ENCODE data around the gene CCDC73. TPM values are rescaled to one million over a fixed set of nuclear protein-coding genes. Genes with fewer than 3 reads are reported as not detected.

The CCDC73 gene
- not detected for total RNA-seq

- Histone ChIP-seq H3K4me1 (no peaks in the 10 kb centered on the region), H3K9me3 (no peaks in the 10 kb centered on the region), H3K27ac (no peak within 1 kb of the TSS), H3K36me3 (no peaks in the 10 kb centered on the region), H3K27me3 (no peaks in the 10 kb centered on the region), H3K4me3 (no peak within 1 kb of the TSS)
- TF ChIP-seq, protein P1, sequence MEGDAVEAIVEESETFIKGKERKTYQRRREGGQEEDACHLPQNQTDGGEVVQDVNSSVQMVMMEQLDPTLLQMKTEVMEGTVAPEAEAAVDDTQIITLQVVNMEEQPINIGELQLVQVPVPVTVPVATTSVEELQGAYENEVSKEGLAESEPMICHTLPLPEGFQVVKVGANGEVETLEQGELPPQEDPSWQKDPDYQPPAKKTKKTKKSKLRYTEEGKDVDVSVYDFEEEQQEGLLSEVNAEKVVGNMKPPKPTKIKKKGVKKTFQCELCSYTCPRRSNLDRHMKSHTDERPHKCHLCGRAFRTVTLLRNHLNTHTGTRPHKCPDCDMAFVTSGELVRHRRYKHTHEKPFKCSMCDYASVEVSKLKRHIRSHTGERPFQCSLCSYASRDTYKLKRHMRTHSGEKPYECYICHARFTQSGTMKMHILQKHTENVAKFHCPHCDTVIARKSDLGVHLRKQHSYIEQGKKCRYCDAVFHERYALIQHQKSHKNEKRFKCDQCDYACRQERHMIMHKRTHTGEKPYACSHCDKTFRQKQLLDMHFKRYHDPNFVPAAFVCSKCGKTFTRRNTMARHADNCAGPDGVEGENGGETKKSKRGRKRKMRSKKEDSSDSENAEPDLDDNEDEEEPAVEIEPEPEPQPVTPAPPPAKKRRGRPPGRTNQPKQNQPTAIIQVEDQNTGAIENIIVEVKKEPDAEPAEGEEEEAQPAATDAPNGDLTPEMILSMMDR (IDR thresholded peaks at IDR 0.05): no peak
- intact Hi-C loops (cut with DNase I): loop anchor here (10.0 kb wide), 1 partner anchor 470 kb away; no protein-coding TSS in a partner anchor
- DNase-seq (ENCODE audit: low spot score in 2 of 2): no peak
These were observed at the start of gene CCDC73 for GRCh38 chr11:32794439-32794838. Gene CCDC73, minus strand, starts transcription at chr11:32794662. Its CDS starts 34,419 bp downstream, at chr11:32760243.

DNA sequence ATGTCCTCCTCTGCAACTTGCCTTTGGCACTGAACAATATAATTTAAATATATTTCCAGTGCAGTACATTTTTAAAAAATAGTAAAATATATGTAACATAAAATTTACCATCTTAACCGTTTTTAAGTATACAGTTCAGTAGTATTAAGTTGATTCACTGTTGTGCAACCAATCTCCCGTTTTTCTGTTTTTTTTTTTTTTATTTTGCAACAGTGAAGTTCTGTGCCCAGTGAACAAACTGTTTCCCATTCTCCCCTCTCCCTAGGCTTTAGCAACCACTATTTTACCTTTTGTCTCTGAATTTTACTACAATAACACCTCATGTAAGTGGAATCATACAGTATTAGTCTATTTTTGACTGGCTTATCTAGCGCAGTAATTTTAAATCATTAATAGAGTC is 49.1 kb upstream of the CCDC73 start:
- TF ChIP-seq, protein P1 (IDR thresholded peaks at IDR 0.05): no peak
- Histone ChIP-seq H3K4me1 (no peaks in the 10 kb centered on the region), H3K27ac (no peak overlapping the region), H3K36me3 (no peaks in the 10 kb centered on the region), H3K27me3 (no peaks in the 10 kb centered on the region), H3K9me3 (no peaks in the 10 kb centered on the region), H3K4me3 (no peak overlapping the region)
- intact Hi-C loops (cut with DNase I): no loop called here
- no peak for DNase-seq (ENCODE audit: low spot score in 2 of 2)

DNA sequence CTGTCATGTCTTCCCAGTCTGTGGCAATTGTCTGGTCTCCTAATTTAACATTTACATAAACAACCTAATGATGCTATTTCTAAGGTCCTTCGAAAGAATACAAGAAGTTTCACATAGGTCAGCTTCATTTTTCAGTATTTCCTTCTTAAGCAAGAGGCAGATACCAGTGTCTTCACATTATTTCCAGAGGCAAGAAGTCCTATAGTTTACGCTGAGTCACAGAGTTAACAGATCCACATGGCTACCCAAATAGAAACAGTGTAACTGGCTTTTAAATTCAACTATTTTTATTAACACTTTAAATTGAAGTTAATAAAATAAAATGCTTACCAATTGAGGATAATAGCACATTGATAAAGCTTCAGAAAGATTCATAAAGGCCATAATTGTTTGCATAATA is 46.1 kb upstream of the CCDC73 start:
- TF ChIP-seq, protein P1 (IDR thresholded peaks at IDR 0.05): no peak
- Histone ChIP-seq H3K9me3 (no peaks in the 10 kb centered on the region), H3K27me3 (no peaks in the 10 kb centered on the region), H3K4me1 (no peaks in the 10 kb centered on the region), H3K27ac (no peak overlapping the region), H3K4me3 (no peak overlapping the region), H3K36me3 (no peaks in the 10 kb centered on the region)
- intact Hi-C loops (cut with DNase I): no loop called here
- no peak for DNase-seq (ENCODE audit: low spot score in 2 of 2)

DNA sequence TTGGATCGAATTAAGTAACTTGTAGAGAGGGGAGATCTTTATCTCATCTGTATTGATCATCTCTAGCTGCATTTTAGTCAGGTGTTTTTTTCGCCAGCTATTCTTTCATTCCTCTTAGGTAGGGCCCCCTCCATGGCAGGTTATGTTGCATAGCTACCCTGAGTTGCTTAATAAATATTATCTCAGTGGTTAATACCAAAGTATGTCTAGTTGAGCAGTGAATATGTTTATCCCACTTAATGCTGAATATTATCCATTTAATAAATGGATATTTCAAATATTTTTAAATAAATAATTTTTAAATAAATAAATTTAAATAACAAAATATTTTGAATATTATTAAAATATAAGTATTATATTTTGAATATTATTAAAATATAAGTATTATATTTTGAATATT is 44.8 kb upstream of the CCDC73 start:
- intact Hi-C loops (cut with DNase I): no loop called here
- no peak overlapping the region for H3K27ac ChIP-seq
- TF ChIP-seq, protein P1 (IDR thresholded peaks at IDR 0.05): no peak
- no peaks in the 10 kb centered on the region for H3K36me3 ChIP-seq
- no peak overlapping the region for H3K4me3 ChIP-seq
- no peak for DNase-seq (ENCODE audit: low spot score in 2 of 2)
- no peaks in the 10 kb centered on the region for H3K9me3 ChIP-seq
- H3K27me3 ChIP-seq: no peaks in the 10 kb centered on the region
- no peaks in the 10 kb centered on the region for H3K4me1 ChIP-seq

- intact Hi-C loops (cut with DNase I): no loop called here
- Histone ChIP-seq H3K27ac (no peak overlapping the region), H3K9me3 (no peaks in the 10 kb centered on the region), H3K4me1 (no peaks in the 10 kb centered on the region), H3K36me3 (no peaks in the 10 kb centered on the region), H3K27me3 (no peaks in the 10 kb centered on the region), H3K4me3 (no peak overlapping the region)
- no peak for DNase-seq (ENCODE audit: low spot score in 2 of 2)
- TF ChIP-seq, protein P1 (IDR thresholded peaks at IDR 0.05): no peak
These were observed 44.2 kb upstream of the CCDC73 start for GRCh38 chr11:32838505-32839274.

Data from ascending aorta (tissue), 2 donors.